Measurements from ENCODE around the gene ST14.
"Not testable (repeated sequence)": the region's sequence is repeated elsewhere in the genome, so short reads cannot be mapped to it uniquely, and the experiment has no call there.

ST14 gene

DNA sequence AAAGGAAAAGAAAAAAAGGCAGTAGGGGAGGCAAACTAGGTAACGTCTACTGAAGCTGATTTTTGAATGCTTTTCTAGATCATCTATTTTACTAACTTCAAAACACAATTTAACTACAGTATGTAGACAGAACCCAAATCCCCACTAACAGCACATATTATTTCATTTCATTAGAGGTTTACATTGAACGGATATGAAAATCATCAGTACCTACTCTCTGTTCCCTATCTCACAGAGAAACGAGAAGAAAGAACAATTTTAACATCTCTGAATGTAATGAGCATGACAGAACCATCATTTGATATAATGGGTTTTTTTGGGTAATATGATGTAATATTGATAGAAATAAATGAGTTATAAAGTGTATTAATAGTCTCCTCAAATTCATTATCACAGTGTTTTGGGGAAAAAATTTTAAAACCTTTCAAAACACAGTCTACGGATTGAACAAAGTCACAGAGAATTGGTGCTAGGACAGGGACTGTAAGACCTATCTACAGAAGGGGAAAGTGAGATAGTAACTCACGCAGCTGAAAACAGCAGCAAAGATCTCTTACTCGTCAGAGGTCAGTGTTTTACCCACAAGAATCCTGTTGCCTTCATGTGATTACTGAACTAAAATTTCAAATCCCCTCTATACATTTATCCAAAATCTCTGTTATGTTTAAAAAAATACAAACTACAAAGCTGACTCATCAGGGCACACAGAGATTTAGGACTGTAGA is 77.9 kb downstream of the ST14 start:
- DNase-seq: no peak

DNA sequence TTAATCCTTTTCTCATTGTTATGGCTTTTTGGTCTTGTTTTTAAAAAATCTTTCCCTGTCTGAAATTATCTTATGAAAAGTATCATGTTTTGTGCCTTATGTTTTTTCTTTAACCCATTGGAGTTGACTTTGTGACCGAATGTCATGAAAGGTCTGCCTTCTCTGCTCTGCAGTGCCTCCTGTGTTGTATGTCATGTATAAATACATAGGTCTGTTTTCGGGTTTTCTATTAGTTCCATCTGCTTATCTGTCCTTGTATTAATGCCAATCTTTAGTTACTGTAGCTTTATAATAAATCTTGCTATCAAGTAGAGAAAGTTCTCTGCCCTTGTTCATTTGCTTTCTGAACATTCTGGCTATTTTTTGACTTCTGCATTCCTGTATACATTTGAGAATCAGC is 82.1 kb downstream of the ST14 start:
- no peak for DNase-seq

DNA sequence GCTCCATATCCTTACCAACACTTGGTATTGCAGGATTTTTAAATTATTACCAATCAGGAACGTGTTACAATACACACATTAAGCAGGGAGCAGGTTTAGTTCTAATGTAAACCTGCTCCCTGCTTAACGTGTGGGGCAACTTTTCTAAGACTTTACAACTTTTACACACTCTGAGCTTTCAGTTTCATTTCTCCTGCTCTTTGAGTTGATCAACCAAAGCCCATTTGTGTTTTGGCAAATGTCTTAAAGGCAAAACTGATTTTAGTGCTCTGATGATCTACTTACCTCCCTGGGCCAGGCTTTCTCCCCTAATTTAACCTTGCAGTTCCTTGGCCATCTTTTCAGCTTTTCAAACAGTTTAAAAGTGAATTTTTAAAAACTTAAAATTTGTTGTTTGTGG is 84.2 kb downstream of the ST14 start:
- no peak for DNase-seq

DNA sequence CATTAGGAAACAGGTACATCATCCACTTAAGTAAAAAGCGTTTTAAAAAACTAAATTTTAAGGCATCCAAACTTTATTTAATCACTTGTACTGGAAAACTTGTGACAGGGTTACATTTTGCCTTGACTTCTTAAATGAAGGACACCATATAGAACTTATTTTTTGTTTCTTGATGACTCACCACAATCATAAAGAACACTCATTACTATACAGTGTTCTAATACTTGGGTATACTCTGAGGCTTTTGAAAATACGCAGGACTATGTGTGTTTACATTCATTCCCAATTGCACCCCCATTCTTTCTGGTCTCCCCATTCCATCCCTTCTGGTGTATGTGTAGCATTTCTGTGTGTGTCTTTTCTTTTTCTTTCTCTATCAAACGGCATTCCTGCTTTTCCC is 85.3 kb downstream of the ST14 start:
- no peak for DNase-seq

DNA sequence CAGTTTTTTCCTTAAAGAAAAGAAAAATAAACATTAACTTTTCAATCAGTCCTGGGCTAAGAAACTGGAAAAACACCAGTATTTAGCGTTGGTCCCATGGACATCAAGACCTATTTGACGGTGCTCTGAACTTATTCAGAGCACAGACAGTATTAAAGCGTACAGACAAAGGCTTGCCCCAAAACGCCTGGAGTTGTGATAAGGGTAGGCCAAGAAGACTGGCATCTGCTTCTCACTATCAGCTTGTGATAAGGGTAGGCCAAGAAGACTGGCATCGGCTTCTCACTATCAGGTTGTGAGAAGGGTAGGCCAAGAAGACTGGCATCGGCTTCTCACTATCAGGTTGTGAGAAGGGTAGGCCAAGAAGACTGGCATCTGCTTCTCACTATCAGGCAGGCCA is 85.8 kb downstream of the ST14 start:
- not testable (repeated sequence) for DNase-seq

DNA sequence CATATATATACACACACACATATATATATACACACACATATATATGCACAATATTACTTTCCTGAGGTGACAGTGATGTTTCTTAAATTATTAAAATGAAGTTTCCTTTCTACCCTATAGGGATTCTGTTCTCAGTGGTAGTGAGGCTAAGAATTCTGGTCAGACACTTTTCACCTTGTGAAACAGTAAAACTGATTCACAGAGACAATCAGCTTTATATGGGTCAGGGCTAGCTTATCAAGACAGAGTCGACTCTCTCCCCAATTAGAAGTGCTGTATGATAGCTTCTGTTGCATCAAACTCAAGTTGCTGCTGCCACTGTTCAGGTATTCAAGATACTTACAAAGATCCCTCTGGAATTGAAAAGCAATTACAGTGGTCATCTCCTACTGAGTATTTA is 86.7 kb downstream of the ST14 start:
- no peak for DNase-seq

DNA sequence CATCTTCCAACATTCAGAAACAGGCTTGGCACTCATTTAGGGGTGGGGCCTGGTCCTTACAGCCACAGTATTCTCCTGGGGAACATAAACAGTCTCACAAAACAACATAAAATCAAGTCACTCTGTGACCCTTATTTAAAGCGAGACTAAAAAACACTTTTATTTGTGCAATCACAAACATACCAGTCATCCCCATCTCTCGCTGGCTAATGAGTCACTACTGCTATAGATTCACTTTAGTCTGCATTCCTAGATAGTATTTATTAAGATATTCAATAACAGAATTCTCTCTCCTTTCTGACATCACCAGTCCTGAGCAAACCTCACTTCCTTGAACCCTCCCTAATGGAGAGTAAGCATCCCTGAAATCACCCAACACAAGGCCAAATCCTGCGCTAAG is 87.2 kb downstream of the ST14 start:
- no peak for DNase-seq

DNA sequence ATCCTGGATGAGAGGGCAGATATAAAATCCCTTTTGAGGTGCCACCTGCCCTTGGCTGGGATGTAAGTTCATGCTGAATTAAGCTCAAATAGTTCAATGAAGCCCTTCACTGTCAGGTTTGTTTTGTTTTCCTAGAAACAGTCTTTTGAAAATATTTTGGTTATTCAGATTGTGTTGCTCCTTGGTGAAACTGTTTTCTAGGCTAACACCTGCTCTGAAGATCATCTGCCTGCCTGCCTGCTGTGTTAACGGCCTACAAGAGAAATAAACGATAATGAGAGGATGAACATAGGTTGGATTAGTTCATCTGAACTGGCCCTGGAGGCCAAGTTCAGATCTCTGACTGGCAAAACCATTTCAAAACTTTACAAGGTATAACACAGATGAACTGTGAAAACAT is 87.7 kb downstream of the ST14 start:
- DNase-seq: no peak

DNA sequence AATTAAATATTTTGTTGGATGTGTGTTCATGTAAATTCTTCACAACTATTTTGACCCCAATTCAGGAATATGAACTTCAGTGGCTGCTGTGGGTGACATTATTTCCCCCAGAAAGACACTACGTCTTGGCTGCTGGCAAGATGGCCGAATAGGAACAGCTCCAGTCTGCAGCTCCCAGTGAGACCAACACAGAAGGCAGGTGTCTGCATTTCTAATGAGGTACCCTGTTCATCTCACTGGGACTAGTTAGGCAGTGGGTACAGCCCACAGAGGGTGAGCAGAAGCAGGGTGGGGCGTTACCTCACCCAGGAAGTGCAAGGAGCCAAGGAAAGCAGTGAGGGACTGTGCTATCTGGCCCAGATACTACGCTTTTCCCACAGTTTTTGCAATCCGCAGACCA is 89.8 kb downstream of the ST14 start:
- DNase-seq: no peak

DNA sequence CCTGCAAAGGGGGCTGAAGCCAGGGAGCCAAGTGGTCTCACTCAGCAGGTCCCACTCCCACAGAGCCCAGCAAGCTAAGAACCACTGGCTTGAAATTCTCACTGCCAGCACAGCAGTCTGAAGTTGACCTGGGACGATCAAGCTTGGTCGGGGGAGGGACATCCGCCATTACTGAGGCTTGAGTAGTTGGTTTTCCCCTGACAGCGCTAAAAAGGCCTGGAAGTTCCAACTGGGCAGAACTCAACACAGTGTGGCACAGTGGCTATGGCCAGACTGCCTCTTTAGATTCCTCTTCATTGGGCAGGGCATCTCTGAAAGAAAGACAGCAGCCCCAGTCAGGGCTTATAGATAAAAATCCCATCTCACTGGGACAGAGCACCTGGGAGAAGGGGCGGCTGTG is 90.3 kb downstream of the ST14 start:
- DNase-seq: not testable (repeated sequence)

DNA sequence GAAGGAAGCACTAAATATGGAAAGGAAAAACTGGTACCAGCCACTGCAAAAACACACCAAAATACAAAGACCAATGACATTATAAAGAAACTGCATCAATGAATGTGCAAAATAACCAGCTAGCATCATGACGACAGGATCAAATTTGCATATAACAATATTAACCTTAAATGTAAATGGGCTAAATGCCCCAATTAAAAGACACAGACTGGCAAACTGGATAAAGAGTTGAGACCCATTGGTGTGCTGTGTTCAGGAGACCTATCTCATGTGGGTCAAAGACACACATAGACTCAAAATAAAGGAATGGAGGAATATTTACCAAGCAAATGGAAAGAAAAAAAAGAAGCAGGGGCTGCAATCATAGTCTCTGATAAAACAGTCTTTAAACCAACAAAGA is 92.2 kb downstream of the ST14 start:
- not testable (repeated sequence) for DNase-seq
